Natural killer cell (primary cell): ENCODE measurements around the gene DCUN1D3. TPM values are rescaled to one million over a fixed set of nuclear protein-coding genes. Genes with fewer than 3 reads are reported as not detected.

ENCODE experiments used
- total RNA-seq, 4 donors: library from RNA; stranded (reverse); fragments of 120-200 nt in 1 of 4; gene quantifications; one replicate each; pipeline versions ENCODE4 v1.2.3 to v1.2.4, GENCODE V29; 2013 to 2022

The DCUN1D3 gene
- total RNA-seq, 3 donors from 2014 or later (not counting 1 experiment from before 2014, with no cell fraction given) = 5.3 to 9.3 (median 6.1) TPM

Other genes starting within 250 kb of the DCUN1D3 start
- gene ACSM1, start 202.7 kb downstream of the DCUN1D3 start, total RNA-seq = under 1 TPM; 0.19 to 0.41 (median 0.35) TPM
- 10 to 100 TPM; 86.1 to 92.2 (median 87.1) TPM for gene THUMPD1, start 158.5 kb downstream of the DCUN1D3 start, total RNA-seq
- 1 to 10 TPM; 3.7 to 4.4 (median 4.4) TPM for gene ACSM3, start 136.3 kb downstream of the DCUN1D3 start, total RNA-seq
- gene ERI2, start 93.9 kb downstream of the DCUN1D3 start, total RNA-seq = 1 to 10 TPM; 2.4 to 3.5 (median 2.8) TPM
- 1 to 10 TPM; 1.5 to 6.0 (median 1.7) TPM for gene REXO5, start 93.8 kb downstream of the DCUN1D3 start, total RNA-seq
- 10 to 100 TPM; 15.3 to 25.7 (median 17.2) TPM for gene LYRM1, start 413 bp upstream of the DCUN1D3 start, total RNA-seq